ENCODE results near the gene MYH9.
"Not testable (repeated sequence)": the region's sequence is repeated elsewhere in the genome, so short reads cannot be mapped to it uniquely, and the experiment has no call there.

Gene MYH9

DNA sequence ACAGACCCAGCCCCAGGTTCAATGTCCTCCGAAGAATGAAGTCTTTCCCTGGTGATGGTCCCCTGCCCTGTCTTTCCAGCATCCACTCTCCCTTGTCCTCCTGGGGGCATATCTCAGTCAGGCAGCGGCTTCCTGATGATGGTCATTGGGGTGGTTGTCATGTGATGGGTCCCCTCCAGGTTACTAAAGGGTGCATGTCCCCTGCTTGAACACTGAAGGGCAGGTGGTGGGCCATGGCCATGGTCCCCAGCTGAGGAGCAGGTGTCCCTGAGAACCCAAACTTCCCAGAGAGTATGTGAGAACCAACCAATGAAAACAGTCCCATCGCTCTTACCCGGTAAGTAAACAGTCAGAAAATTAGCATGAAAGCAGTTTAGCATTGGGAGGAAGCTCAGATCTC lies 120.7 kb downstream of the MYH9 start:
- no peak for DNase-seq (ENCODE audit: low read depth)

DNA sequence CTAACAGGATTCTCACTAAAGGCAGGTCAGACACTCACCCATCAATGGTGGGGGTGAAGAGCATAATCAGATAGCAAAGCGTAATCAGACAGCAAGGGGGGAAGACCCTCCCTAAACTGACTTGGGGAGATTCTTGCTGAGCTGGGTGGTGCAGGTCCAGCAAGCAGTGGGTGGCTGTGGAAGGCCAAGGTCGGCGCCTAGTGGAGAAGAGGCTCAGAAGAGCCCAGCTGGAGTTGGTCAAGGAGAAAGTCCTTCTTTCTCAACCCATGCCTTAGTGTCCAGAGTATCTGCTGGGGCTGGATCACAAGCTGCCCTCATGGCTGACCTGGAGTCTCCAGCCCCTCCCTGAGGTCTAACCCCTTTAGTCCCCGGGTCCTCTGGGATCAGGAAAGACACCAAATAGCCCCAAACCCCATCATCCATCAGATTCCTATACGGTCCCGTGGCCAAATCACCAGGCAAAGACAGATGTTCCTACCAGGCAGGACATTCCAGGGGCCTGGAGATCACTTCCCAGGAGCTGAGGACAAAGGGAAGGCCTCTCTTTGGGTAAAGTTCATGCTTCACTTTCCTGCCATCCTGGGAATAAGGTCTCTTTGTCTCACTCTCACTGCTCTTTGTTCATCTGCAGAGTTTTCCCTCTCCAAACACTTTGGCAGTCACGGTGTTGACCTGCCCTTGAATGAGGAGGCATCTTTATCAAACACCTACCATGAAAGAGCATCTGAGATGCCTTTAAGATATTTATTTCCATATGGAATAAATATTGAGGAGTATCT lies 123.7 kb downstream of the MYH9 start:
- DNase-seq (ENCODE audit: low read depth), result not testable (repeated sequence)

GRCh38 chr22:36263216-36263673 lies 124.5 kb downstream of the MYH9 start:
- not testable (repeated sequence) for DNase-seq (ENCODE audit: low read depth)

DNA sequence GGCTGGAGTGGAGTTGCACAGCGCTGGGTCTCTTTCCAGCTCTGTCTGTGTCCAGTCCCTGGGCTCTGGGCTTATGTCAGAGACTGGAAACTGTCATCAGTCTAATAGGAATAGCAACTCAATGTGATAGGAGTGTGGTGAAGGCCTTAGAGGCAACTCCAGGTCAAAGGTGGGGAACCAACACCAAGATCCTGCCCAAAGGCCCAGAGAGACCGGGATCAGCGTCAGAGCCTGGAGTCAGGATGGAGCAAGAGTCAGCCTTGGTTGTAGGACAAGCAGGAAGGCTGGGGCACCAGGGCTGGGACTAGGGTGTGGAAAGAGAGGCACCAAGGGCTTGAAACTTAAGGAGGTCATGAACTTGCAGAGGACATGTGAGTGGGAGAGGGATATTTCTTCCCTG lies 125.5 kb downstream of the MYH9 start:
- DNase-seq (ENCODE audit: low read depth), result not testable (repeated sequence)

DNA sequence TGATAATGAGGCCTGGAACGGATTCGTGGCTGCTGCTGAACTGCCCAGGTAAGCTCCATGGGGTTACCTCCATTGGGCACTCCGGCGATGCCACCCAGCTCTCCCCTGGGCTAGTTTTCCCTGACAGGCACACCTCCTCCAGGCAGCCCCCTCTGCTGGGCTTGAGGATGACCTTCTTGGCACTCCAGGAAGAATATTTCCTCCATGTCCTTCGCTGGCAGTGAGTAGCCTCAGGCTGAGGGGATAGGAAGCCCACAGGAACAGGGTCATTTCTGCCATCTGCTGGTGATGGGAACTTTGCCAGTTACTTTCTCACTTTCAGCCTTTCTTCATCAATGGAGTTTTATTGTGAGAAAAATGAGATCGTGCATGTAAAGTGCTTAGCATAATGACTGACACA lies 126.1 kb downstream of the MYH9 start:
- not testable (repeated sequence) for DNase-seq (ENCODE audit: low read depth)

DNA sequence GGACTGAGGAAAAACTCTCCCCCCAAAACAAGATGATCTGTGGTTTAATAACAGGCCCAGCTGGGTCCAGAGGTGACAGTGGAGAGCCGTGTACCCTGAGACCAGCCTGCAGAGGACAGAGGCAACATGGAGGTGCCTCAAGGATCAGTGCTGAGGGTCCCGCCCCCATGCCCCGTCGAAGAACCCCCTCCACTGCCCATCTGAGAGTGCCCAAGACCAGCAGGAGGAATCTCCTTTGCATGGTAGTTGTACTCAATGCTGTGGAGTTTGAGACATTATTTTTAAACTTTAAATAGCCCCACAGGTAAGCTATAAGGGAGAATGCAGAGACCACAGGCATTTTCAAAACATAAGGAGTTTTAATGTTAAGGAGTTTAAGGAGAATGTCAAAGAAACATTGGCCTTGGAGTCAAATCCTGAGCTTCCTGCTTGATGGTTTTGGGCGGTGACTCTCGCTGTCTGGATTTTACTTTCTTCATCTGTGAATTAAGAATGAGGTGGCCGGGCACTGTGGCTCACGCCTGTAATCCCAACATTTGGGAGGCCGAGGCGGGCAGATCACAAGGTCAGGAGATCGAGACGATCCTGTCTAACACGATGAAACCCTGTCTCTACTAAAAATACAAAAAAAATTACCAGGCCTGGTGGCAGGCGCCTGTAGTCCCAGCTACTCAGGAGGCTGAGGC lies 128.0 kb downstream of the MYH9 start:
- DNase-seq (ENCODE audit: low read depth), result no peak

GRCh38 chr22:36258701-36259614 lies 128.8 kb downstream of the MYH9 start:
- DNase-seq (ENCODE audit: low read depth), result no peak

GRCh38 chr22:36257948-36258670 lies 129.7 kb downstream of the MYH9 start:
- no peak for DNase-seq (ENCODE audit: low read depth)

- DNase-seq (ENCODE audit: low read depth), result no peak
Observed at GRCh38 chr22:36257308-36257707, 130.5 kb downstream of the MYH9 start.

GRCh38 chr22:36256478-36256877 lies 131.3 kb downstream of the MYH9 start:
- no peak for DNase-seq (ENCODE audit: low read depth)

GRCh38 chr22:36255572-36255971 lies 132.2 kb downstream of the MYH9 start:
- DNase-seq (ENCODE audit: low read depth), result not testable (repeated sequence)

DNA sequence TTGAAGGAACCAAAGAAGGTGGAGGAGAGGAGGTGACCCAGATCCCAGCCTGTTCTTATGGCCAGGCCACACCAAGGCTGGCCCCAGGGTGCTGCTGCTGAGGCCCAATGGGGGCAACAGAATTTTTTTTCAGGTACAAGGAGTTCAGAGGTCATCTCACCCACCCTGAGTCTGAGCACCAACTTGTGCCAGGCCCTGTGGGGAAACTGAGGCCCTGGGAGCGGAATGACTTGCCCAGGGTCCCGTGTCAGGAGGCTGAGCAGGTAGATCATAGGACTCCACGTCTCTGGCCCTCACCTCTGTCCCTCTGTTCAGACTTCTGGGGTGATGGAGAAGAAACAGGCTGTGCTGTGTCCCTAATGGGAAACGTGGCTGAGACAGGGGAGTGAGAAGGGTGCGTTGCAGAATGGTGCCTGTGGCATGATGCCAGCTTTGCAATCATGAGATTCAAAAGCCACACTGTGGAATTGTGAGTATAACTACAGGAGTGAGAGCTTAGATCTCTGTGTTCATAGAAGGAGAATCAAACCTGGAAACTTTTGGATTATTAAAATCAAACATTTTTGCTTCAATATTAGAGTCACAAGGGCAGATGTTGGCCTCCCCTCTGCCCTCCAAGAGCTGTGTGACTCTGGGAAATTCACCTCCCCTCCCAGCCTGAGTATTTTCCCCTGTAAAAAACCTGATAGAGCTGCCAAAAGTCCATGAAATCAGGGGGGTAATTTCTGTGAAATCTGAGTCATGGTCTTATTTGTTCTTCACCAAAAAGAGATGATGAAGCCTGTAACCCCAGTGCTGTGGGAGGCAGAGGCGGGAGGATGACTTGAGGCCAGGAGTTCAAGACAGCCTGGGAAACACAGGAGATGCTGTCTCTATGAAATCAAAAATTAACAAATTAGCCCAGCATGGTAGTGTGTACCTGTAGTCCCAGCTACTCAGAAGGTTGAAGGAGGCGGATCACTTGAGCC lies 134.0 kb downstream of the MYH9 start:
- DNase-seq (ENCODE audit: low read depth), result no peak

DNA sequence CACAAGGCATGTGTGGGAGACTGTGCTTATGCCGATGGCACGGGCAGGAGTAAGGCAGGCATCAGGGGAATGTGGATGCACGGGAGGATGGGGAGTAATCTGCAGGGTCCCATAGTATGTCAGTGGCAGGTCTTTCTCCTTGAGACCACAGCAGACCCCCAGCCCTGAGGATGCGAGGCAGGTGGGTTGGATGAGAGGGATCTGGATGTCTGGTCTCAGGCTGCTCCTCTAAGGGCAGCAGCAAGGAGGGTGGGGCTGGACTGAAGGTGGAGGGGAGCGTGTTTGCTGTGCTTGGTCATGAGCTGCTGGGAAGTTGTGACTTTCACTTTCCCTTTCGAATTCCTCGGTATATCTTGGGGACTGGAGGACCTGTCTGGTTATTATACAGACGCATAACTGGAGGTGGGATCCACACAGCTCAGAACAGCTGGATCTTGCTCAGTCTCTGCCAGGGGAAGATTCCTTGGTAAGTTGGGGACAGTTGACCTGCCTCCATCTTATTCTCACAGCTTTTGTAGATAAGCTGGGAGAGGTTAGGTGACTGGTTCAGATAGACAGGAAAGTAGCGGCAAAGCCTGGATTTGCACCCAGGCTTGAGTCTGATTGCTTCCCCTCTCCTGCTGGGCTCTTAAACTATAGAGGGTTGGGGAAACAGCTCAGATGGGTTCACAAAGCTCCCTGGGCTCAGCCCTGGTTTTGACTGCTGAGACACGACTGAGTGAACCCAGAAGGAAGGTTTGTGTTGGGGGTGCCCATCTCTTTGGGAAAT lies 134.8 kb downstream of the MYH9 start, which contains the start of gene APOL1:
APOL1 (plus strand) TSS at position 380 of the 769 bp plus-strand sequence. CDS start 1,823 bp downstream, outside the sequence.
- peak; percentile 30 for DNase-seq (ENCODE audit: low read depth)

- DNase-seq (ENCODE audit: low read depth), result not testable (repeated sequence)
Observed at GRCh38 chr22:36251979-36252608, 135.7 kb downstream of the MYH9 start.

DNA sequence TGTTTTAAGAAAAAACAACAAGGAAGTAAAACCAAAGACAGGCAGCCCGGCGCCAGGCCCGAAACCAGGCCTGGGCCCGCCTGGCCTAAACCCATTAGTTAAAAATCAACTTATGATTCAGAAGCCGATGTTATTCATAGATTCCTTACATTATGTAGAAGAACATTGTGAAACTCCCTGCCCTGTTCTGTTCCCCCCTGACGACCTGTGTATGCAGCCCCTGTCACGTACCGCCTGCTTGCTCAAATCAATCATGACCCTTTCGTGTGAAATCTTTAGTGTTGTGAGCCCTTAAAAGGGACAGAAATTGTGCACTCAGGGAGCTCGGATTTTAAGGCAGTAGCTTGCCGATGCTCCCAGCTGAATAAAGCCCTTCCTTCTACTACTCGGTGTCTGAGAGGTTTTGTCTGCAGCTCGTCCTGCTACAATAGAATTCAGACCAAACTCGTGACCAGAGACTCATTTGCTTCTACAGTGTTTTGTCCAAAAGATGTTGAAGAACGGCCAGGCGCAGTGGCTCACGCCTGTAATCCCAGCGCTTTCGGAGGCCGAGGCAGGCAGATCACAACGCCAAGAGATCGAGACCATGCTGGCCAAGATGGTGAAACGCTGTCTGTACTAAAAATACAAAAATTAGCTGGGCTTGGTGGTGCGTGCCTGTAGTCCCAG lies 137.3 kb downstream of the MYH9 start:
- DNase-seq (ENCODE audit: low read depth), result not testable (repeated sequence)

GRCh38 chr22:36249160-36249559 lies 138.6 kb downstream of the MYH9 start:
- no peak for DNase-seq (ENCODE audit: low read depth)

DNA sequence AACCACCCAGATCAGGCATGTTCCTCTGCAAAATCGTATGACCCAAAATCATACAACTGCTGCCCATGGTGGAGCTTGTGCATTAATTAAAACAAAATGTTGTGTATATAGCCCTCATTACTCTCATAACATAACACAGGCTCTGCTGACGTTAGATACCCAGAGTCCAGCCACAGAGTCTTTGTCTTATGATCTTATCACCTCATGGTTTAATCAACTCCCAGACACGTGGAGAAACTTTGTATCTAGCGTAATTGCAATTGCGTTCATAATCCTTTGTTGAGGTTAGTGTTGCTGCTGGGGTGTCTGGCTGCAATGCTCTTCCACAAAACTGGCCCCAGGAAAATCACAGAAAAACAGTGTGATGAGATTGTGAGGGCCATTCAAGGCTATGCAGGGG lies 139.8 kb downstream of the MYH9 start:
- no peak for DNase-seq (ENCODE audit: low read depth)

- DNase-seq (ENCODE audit: low read depth), result no peak
Observed at GRCh38 chr22:36246718-36247117, 141.0 kb downstream of the MYH9 start.
